ENCODE data around the gene PTPRG. TPM values are rescaled to one million over a fixed set of nuclear protein-coding genes. Genes with fewer than 3 reads are reported as not detected.
A peak's percentile ranks its signal among the peaks of the same experiment; 100 is the strongest.

Gene PTPRG
- total and polyA plus RNA-seq, 10 of the 15 experiments (the other 5 are each of a cell fraction or from before 2014, with no cell fraction given), result 0.29 to 20.7 (median 1.4) TPM

GRCh38 chr3:61765157-61765876 is 203.9 kb downstream of the PTPRG start:
- Histone ChIP-seq H3K4me1 (ENCODE audit: control insufficient read depth, insufficient read depth, low read length) (no peaks in the 10 kb centered on the region), H3K36me3 (ENCODE audit: control insufficient read depth in 2 of 2, insufficient read depth in 2 of 2, low read length in 1 of 2) (no peaks in the 10 kb centered on the region), H4K20me1 (ENCODE audit: control insufficient read depth, insufficient read depth) (no peaks in the 10 kb centered on the region), H3K9me3 (replicated peaks; ENCODE audit: control insufficient read depth, insufficient read depth, low read length) (no peaks in the 10 kb centered on the region), H2AFZ (ENCODE audit: control insufficient read depth, low read depth, low read length) (no peak overlapping the region), H3K4me3 (no peak overlapping the region), H3K9ac (ENCODE audit: control insufficient read depth, insufficient read depth, low read length) (no peak overlapping the region), H3K27ac (ENCODE audit: control insufficient read depth, insufficient read depth) (no peak overlapping the region), H3K4me2 (ENCODE audit: control insufficient read depth, insufficient read depth) (no peak overlapping the region), H3K79me2 (ENCODE audit: control insufficient read depth, insufficient read depth, low read length) (no peaks in the 10 kb centered on the region), H3K27me3 (replicated peaks in 1 of 2; ENCODE audit: control insufficient read depth in 2 of 2, insufficient read depth in 2 of 2, low read length in 1 of 2) (no peaks in the 10 kb centered on the region)
- 2% methylated on average over 5 of the region's 5 CpGs for WGBS (ENCODE audit: insufficient coverage, insufficient replicate concordance, low lambda C conversion rate, missing lambda C conversion rate)
- ATAC-seq (no peak), FAIRE-seq (no peak), DNase-seq (ENCODE audit: low read depth, low spot score) (no peak)
- CTCF ChIA-PET, result interaction anchor here (0.5 to 1.4 kb wide), 5 partner anchors 10 to 365 kb away, joined by 3 to 6 read pairs (median 3); no protein-coding TSS in a partner anchor
- POLR2A ChIA-PET, result interaction anchor here (0.6 to 1.3 kb wide), 4 partner anchors 10 to 378 kb away, joined by 3 to 5 read pairs (median 3); no protein-coding TSS in a partner anchor
- BruUV-seq (replicated peaks), result no TSS peak
- TF ChIP-seq PKNOX1 (IDR thresholded peaks at IDR 0.05) (peak; percentile 53), MEF2B (IDR thresholded peaks at IDR 0.05; ENCODE audit: partially characterized antibody, poor library complexity, severe bottlenecking) (no peak), ZNF217 (IDR thresholded peaks at IDR 0.05) (no peak)
- TF ChIP-seq, protein P1, sequence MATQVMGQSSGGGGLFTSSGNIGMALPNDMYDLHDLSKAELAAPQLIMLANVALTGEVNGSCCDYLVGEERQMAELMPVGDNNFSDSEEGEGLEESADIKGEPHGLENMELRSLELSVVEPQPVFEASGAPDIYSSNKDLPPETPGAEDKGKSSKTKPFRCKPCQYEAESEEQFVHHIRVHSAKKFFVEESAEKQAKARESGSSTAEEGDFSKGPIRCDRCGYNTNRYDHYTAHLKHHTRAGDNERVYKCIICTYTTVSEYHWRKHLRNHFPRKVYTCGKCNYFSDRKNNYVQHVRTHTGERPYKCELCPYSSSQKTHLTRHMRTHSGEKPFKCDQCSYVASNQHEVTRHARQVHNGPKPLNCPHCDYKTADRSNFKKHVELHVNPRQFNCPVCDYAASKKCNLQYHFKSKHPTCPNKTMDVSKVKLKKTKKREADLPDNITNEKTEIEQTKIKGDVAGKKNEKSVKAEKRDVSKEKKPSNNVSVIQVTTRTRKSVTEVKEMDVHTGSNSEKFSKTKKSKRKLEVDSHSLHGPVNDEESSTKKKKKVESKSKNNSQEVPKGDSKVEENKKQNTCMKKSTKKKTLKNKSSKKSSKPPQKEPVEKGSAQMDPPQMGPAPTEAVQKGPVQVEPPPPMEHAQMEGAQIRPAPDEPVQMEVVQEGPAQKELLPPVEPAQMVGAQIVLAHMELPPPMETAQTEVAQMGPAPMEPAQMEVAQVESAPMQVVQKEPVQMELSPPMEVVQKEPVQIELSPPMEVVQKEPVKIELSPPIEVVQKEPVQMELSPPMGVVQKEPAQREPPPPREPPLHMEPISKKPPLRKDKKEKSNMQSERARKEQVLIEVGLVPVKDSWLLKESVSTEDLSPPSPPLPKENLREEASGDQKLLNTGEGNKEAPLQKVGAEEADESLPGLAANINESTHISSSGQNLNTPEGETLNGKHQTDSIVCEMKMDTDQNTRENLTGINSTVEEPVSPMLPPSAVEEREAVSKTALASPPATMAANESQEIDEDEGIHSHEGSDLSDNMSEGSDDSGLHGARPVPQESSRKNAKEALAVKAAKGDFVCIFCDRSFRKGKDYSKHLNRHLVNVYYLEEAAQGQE (IDR thresholded peaks at IDR 0.05; ENCODE audit: low read depth, low read length), result no peak
- RAD21 ChIA-PET (ENCODE audit: unreplicated experiment), result interaction anchor here (1.1 to 1.2 kb wide), 2 partner anchors 47 to 201 kb away, joined by 3 read pairs; no protein-coding TSS in a partner anchor
- intact Hi-C loops (cut with micrococcal nuclease; ENCODE audit: unreplicated experiment), result no loop called here
- in situ Hi-C loops (cut with MboI), result no loop called here
- SMC1A ChIA-PET (ENCODE audit: uncharacterized antibody, unreplicated experiment), result interaction anchor here (0.7 to 2.1 kb wide), 8 partner anchors 10 to 200 kb away, joined by 3 to 9 read pairs (median 4); no protein-coding TSS in a partner anchor
